B cell (primary cell): ENCODE results near the gene PTPN22.

ENCODE experiments used
- EZH2 ChIP-seq: IDR thresholded peaks from 2 replicates; pipeline ENCODE4 v1.6.1; 2012; ENCODE audit warnings: borderline replicate concordance, low read depth, mild to moderate bottlenecking, moderate library complexity, low read length; ENCODE audit not compliant: insufficient read depth, poor library complexity, severe bottlenecking
- TF ChIP-seq, protein P1 (sequence below): fragments of 200-600 bp; IDR thresholded peaks from one replicate; pipeline ENCODE4 v1.8.0; 2022; ENCODE audit warnings: antibody characterized with exemption, mild to moderate bottlenecking

DNA sequence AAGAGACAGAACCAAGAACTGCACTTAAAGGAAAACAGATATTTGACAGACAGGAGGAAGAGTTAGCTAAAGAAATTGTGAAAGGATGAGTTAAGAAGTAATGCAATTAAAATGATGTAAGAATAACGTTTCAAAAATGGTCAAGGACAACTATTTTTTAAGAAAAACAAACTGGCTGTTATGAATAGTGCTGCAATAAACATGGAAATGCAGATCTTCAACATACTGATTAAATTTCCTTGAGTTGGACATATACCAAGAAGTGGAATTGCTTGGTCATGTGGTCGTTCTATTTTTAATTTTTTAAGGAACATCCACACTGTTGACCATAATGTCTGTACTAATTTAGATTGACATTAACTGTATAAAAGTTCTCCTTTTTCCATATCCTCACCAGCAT, 89.1 kb downstream of the PTPN22 start:
- TF ChIP-seq, protein P1, sequence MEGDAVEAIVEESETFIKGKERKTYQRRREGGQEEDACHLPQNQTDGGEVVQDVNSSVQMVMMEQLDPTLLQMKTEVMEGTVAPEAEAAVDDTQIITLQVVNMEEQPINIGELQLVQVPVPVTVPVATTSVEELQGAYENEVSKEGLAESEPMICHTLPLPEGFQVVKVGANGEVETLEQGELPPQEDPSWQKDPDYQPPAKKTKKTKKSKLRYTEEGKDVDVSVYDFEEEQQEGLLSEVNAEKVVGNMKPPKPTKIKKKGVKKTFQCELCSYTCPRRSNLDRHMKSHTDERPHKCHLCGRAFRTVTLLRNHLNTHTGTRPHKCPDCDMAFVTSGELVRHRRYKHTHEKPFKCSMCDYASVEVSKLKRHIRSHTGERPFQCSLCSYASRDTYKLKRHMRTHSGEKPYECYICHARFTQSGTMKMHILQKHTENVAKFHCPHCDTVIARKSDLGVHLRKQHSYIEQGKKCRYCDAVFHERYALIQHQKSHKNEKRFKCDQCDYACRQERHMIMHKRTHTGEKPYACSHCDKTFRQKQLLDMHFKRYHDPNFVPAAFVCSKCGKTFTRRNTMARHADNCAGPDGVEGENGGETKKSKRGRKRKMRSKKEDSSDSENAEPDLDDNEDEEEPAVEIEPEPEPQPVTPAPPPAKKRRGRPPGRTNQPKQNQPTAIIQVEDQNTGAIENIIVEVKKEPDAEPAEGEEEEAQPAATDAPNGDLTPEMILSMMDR = no peak
- no peak for TF ChIP-seq EZH2
